Esophagus mucosa (tissue), 1 donor: ENCODE results near the gene BANF1. TPM values are rescaled to one million over a fixed set of nuclear protein-coding genes. Genes with fewer than 3 reads are reported as not detected.

Experiments
- ATAC-seq: fragments of 200-7000 bp; cut with Tn5 transposase; one replicate; pipeline ENCODE4 v1.9.1; 2020
- total RNA-seq: library from RNA; stranded (reverse); gene quantifications from one replicate; pipeline ENCODE4 v1.2.4, GENCODE V29; 2023
- donor health status: DM: yes; HTN: yes; CAD: no.

BANF1 gene
- total RNA-seq, 1 donor from 2014 or later = 145 TPM

- peak; percentile 9 for ATAC-seq
These were observed 40.1 kb downstream of the BANF1 start for GRCh38 chr11:66042227-66042995.

- no peak for ATAC-seq
These were observed 40.9 kb downstream of the BANF1 start for GRCh38 chr11:66042996-66043906.

GRCh38 chr11:66044757-66045156 lies 42.5 kb downstream of the BANF1 start:
- peak; percentile 27 for ATAC-seq

DNA sequence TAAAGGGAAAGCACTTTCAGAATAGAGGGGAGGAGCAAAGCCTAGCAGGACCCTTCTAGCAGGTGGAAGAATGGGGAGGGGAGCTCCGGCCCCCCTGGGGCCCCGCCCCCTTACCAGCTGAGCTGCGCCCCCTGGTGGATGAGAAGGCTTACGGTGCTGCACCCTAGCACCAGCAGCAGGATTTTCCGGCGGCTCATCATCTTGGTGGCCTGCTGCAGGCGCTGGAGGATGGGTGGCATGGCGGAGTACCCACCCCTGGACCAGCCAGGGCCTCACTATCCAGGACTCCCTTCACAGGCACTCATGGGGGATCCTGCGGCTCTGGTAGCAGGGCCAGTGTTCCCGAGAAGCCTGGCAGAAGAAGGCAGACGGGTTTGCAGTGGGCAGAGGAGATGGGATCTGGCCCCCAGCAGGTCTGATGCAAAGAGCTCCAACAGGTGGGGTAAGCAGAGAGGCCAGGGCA lies 42.9 kb downstream of the BANF1 start:
- peak; percentile 67 for ATAC-seq

GRCh38 chr11:66046901-66047300 lies 44.6 kb downstream of the BANF1 start:
- ATAC-seq = no peak

- no peak for ATAC-seq
These were observed 45.5 kb downstream of the BANF1 start for GRCh38 chr11:66047541-66048365.

GRCh38 chr11:66048547-66049323 lies 46.4 kb downstream of the BANF1 start, which contains the start of gene GAL3ST3:
Gene GAL3ST3, minus strand, starts transcription at chr11:66049161. Its CDS starts 3,746 bp downstream, at chr11:66045415.
- no peak for ATAC-seq

DNA sequence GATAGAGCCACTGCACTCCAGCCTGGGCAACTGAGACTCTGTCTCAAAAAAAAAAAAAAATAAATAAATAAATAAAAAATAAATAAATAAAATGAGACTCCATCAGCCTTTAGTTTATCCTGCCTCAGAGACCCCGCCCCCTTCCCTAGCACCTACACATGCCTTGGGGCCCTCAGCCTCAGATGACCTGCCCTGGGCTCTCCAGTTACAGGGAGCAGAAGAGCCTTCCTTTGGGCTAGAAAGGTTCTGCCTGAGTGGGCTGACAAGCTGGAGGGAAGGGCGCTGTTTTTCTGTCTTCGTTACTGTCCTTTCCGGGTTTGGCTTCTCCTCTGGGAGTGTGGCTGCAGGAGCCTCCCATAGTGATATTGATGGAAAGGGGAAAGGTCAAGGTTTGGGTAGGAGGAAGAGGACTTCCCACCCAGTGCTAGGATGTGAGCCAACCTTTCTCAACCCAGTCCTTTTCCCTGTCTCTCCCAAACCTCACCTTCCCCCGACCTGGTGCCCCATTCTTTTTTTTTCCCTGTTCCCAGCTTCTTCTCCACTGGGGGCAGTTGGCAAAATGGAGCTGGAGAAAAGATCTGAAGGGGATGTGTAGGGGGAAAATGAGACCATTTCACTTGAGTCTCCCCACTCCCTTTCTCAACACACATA lies 48.4 kb downstream of the BANF1 start:
- no peak for ATAC-seq

DNA sequence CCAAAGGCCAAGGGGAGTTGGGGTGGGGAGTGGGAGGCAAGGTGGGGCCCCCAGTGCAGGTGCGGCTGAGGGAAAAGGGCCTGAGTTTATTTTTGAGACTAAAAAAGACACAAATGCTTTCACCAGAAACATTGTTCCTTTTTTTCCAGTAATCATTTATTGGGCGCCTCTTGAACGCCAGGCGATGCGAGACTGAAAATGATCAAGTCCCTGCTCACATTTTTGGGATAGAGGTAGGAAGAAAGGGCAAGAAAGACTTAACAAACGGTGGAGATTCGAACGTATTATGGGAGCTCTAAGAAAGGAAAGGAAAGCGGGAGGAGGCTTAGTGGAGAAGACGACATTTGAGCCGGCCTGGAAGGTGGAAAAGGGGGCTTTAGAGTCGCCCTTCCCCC lies 49.1 kb downstream of the BANF1 start:
- ATAC-seq = no peak

DNA sequence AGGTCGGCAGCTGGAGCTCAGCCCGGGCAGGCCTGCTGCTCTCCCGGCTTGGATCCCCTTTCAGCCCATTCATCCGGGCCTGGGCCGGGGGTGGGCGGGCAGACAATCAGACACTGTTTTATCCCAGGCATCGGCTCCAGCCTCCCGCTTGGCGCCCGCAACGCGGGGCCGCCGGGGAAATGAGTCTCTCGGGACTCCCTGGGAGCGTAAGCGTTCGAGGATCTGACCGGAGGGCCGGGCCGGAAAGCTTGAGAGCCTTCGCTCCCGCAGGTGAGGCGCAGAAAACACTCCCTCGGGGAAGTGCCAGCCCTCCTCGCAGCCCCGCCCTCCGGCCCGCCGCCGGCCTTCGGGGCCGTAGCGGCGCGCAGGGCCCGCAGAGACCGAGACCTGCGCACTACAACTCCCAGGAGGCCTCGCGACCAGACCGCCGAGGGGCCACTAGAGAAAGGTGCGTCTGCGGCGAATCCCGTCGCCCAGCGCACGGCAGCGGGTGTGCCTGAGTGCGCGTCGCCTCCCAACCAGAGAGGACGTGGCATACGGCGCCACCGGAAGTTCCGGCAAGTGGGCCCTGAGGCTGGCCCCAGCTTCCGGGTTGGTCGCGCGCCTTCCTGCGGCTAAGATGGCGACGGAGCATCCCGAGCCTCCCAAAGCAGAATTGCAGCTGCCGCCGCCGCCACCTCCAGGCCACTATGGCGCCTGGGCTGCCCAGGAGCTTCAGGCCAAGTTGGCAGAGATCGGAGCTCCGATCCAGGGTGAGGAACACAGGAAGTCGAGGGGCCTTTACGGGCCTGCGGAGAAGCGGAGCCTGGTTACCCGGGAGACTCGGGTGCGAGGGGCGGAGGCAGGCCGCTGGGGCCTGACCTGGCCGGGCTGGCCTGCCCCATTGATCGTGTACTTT lies 49.7 kb downstream of the BANF1 start, which contains the start of gene SF3B2:
Gene SF3B2, plus strand, starts transcription at position 599 of the 898 bp plus-strand sequence. Its CDS starts 21 bp downstream, at position 620.
- ATAC-seq = peak; percentile 98

DNA sequence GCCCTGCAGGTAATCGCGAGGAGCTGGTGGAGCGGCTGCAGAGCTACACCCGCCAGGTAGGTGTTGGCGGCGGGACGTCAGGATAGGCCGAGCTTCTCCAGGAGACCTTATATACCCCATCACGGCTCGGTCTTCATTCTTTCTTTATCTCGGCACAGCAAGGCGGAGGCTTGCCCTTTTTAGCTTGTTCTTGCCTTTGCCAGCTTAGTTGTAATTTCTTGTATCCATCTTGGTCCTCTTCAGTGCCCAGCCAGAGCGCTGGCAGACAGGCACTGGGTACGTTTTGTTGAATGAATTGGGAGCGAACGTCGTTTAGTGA lies 50.3 kb downstream of the BANF1 start:
- no peak for ATAC-seq

Other genes with a start within 250 kb of the BANF1 start
- 18.2 TPM for gene AP5B1, start 221.5 kb upstream of the BANF1 start, total RNA-seq
- gene OVOL1, start 215.4 kb upstream of the BANF1 start, total RNA-seq = 49.0 TPM
- 0.12 TPM for gene SNX32, start 168.5 kb upstream of the BANF1 start, total RNA-seq
- gene CFL1, start 144.3 kb upstream of the BANF1 start, total RNA-seq = 645 TPM
- 20.4 TPM for gene MUS81, start 142.1 kb upstream of the BANF1 start, total RNA-seq
- 4.6 TPM for gene EFEMP2, start 129.7 kb upstream of the BANF1 start, total RNA-seq
- gene CTSW, start 122.7 kb upstream of the BANF1 start, total RNA-seq = not detected
- gene FIBP, start 114.0 kb upstream of the BANF1 start, total RNA-seq = 42.3 TPM
- 15.3 TPM for gene CCDC85B, start 111.8 kb upstream of the BANF1 start, total RNA-seq
- 28.9 TPM for gene FOSL1, start 102.1 kb upstream of the BANF1 start, total RNA-seq
- 16.9 TPM for gene C11orf68, start 83.4 kb upstream of the BANF1 start, total RNA-seq
- gene DRAP1, start 83.1 kb upstream of the BANF1 start, total RNA-seq = 76.2 TPM
- not detected for gene TSGA10IP, start 57.0 kb upstream of the BANF1 start, total RNA-seq
- gene SART1, start 40.8 kb upstream of the BANF1 start, total RNA-seq = 29.7 TPM
- 23.0 TPM for gene EIF1AD, start 346 bp upstream of the BANF1 start, total RNA-seq
- gene CST6, start 9.5 kb downstream of the BANF1 start, total RNA-seq = 9.2 TPM
- gene CATSPER1, start 24.0 kb downstream of the BANF1 start, total RNA-seq = not detected
- gene GAL3ST3, start 46.7 kb downstream of the BANF1 start, total RNA-seq = not detected
- 76.7 TPM for gene SF3B2, start 49.9 kb downstream of the BANF1 start, total RNA-seq
- 41.7 TPM for gene PACS1, start 67.8 kb downstream of the BANF1 start, total RNA-seq